ENCODE data around the gene ACTA2.

ACTA2 gene

DNA sequence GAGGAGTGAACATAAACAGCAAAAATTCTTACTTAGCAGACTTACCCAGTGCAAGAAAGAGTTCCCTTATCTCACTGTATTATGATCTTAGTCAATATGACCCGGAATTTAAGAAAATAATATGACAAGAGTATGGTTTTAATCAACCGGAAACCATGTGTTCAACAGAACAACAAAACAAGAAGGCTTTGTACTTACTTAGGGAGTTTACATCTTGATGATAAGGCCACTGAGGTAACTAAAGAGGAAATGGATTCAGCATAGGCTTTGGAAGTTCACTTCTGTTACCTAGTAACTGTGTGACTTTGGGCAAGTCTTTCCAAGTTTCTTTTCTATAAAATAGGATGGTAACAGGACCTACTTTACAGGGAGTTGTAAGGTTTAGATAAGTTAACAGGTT lies 30.6 kb upstream of the ACTA2 start:
- H3K9me3 ChIP-seq (ENCODE audit: control insufficient read depth in 5 of 5, low read length in 5 of 5): peaks cover 0 to 3% (median 0%) of the 10 kb centered on the region in 5 donors
- no peaks in the 10 kb centered on the region for H3K27me3 ChIP-seq (ENCODE audit: control insufficient read depth in 5 of 5, insufficient read depth in 4 of 5, low read length in 5 of 5)
- H3K4me3 ChIP-seq (ENCODE audit: low read depth in 1 of 5, low read length in 5 of 5): no peak overlapping the region
- H3K27ac ChIP-seq (ENCODE audit: low read depth, low read length): no peak overlapping the region
- peaks cover 0 to 13% (median 7%) of the 10 kb centered on the region in 5 donors for H3K4me1 ChIP-seq (ENCODE audit: control insufficient read depth in 5 of 5, insufficient read depth in 5 of 5, low read length in 5 of 5)
- H3K9ac ChIP-seq (ENCODE audit: low read length in 5 of 5): no peak overlapping the region
- H3K36me3 ChIP-seq (ENCODE audit: control insufficient read depth in 5 of 5, insufficient read depth in 5 of 5, low read length in 5 of 5): no peaks in the 10 kb centered on the region

DNA sequence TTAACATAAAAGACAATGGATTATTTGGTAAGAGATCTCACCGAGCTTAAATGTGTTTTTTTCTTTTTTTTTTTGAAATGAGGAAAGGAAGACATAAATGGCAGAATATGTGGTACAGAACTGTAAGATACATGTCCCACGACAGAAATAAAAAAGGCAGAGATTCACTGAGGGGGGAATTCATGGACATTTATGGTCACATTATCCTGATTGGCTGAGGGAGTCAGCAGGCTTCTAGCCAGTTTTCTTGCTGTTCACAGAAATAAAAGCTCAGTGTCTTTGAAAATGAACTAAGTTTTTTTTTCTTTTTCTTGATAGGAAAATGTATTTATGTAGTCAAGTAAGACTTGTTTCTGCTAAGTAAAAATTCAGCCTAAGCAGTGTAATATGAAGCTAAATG lies 29.8 kb upstream of the ACTA2 start:
- Histone ChIP-seq H3K27me3 (ENCODE audit: control insufficient read depth in 5 of 5, insufficient read depth in 4 of 5, low read length in 5 of 5) (no peaks in the 10 kb centered on the region), H3K27ac (ENCODE audit: low read depth, low read length) (no peak overlapping the region), H3K4me1 (ENCODE audit: control insufficient read depth in 5 of 5, insufficient read depth in 5 of 5, low read length in 5 of 5) (peaks cover 0 to 13% (median 7%) of the 10 kb centered on the region in 5 donors), H3K4me3 (ENCODE audit: low read depth in 1 of 5, low read length in 5 of 5) (no peak overlapping the region), H3K9ac (ENCODE audit: low read length in 5 of 5) (no peak overlapping the region), H3K36me3 (ENCODE audit: control insufficient read depth in 5 of 5, insufficient read depth in 5 of 5, low read length in 5 of 5) (no peaks in the 10 kb centered on the region), H3K9me3 (ENCODE audit: control insufficient read depth in 5 of 5, low read length in 5 of 5) (peaks cover 0 to 3% (median 0%) of the 10 kb centered on the region in 5 donors)

DNA sequence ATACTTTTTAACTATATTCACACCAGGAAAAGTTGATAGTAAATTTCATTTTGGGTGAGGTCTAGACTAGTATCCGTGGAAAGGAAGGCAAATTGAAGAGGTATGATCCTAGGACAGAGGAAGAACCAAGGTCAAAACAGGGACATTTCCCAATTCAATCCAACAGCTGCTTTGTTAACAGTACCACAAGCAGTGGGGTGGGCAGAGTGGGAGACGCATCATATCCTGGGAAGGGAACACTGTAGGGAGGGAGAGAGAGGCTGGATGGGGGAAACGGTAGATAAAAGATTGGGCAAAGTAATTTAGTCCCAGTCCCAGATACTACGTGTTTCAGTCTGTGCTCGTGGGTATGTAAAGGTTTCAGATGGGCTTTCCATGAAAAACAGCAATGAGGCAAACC lies 28.9 kb upstream of the ACTA2 start:
- Histone ChIP-seq H3K4me3 (ENCODE audit: low read depth in 1 of 5, low read length in 5 of 5) (no peak overlapping the region), H3K27ac (ENCODE audit: low read depth, low read length) (no peak overlapping the region), H3K27me3 (ENCODE audit: control insufficient read depth in 5 of 5, insufficient read depth in 4 of 5, low read length in 5 of 5) (no peaks in the 10 kb centered on the region), H3K4me1 (ENCODE audit: control insufficient read depth in 5 of 5, insufficient read depth in 5 of 5, low read length in 5 of 5) (peaks cover 0 to 12% (median 7%) of the 10 kb centered on the region in 5 donors), H3K36me3 (ENCODE audit: control insufficient read depth in 5 of 5, insufficient read depth in 5 of 5, low read length in 5 of 5) (no peaks in the 10 kb centered on the region), H3K9me3 (ENCODE audit: control insufficient read depth in 5 of 5, low read length in 5 of 5) (peaks cover 0 to under 1% (median 0%) of the 10 kb centered on the region in 5 donors), H3K9ac (ENCODE audit: low read length in 5 of 5) (no peak overlapping the region)

DNA sequence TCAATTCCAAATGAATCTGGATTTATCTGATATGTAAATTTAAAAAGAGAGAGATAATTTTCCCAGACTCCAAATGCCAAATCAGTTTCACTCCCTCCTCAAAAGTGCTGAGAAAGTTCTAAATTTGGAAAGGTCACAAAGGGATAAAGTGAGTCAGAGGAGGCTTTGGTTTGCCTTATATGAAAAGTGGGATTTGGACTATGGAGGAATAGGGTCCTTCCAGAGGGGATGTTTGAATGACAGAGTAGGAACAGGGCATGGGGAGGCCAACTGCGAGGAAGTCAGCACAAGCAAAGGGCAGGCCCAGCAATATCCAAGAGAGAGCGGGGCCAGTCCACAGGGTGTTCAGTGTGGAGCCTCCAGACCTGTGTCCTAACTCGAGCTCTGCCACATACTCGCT lies 28.2 kb upstream of the ACTA2 start:
- H3K27me3 ChIP-seq (ENCODE audit: control insufficient read depth in 5 of 5, insufficient read depth in 4 of 5, low read length in 5 of 5): no peaks in the 10 kb centered on the region
- H3K27ac ChIP-seq (ENCODE audit: low read depth, low read length): no peak overlapping the region
- no peak overlapping the region for H3K4me3 ChIP-seq (ENCODE audit: low read depth in 1 of 5, low read length in 5 of 5)
- H3K36me3 ChIP-seq (ENCODE audit: control insufficient read depth in 5 of 5, insufficient read depth in 5 of 5, low read length in 5 of 5): no peaks in the 10 kb centered on the region
- H3K4me1 ChIP-seq (ENCODE audit: control insufficient read depth in 5 of 5, insufficient read depth in 5 of 5, low read length in 5 of 5): peaks cover 0 to 10% (median 7%) of the 10 kb centered on the region in 5 donors
- no peak overlapping the region for H3K9ac ChIP-seq (ENCODE audit: low read length in 5 of 5)
- no peaks in the 10 kb centered on the region for H3K9me3 ChIP-seq (ENCODE audit: control insufficient read depth in 5 of 5, low read length in 5 of 5)

DNA sequence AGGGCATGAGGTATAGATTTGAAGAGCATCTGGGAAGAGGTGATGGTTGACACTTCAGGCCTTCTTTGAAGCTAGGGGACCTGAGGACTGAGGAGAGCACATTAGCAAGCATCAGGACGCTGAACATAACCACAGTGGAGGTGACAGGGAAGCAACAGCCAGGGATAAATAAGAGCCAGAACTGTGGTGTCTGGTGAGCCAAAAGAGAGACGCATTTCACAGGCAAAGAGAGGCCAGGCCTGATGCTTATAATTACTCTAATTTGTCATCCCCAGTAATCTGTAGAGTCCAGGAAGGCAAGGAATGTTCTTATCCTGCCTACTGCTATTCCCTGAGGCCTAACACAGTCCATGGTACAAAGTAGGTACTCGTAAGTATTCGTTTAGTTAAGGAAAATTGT lies 27.7 kb upstream of the ACTA2 start:
- Histone ChIP-seq H3K4me1 (ENCODE audit: control insufficient read depth in 5 of 5, insufficient read depth in 5 of 5, low read length in 5 of 5) (peaks cover 0 to 15% (median 12%) of the 10 kb centered on the region in 5 donors), H3K9me3 (ENCODE audit: control insufficient read depth in 5 of 5, low read length in 5 of 5) (no peaks in the 10 kb centered on the region), H3K9ac (ENCODE audit: low read length in 5 of 5) (no peak overlapping the region), H3K27me3 (ENCODE audit: control insufficient read depth in 5 of 5, insufficient read depth in 4 of 5, low read length in 5 of 5) (no peaks in the 10 kb centered on the region), H3K4me3 (ENCODE audit: low read depth in 1 of 5, low read length in 5 of 5) (no peak overlapping the region), H3K36me3 (ENCODE audit: control insufficient read depth in 5 of 5, insufficient read depth in 5 of 5, low read length in 5 of 5) (no peaks in the 10 kb centered on the region), H3K27ac (ENCODE audit: low read depth, low read length) (peak overlapping the region; percentile 48)

DNA sequence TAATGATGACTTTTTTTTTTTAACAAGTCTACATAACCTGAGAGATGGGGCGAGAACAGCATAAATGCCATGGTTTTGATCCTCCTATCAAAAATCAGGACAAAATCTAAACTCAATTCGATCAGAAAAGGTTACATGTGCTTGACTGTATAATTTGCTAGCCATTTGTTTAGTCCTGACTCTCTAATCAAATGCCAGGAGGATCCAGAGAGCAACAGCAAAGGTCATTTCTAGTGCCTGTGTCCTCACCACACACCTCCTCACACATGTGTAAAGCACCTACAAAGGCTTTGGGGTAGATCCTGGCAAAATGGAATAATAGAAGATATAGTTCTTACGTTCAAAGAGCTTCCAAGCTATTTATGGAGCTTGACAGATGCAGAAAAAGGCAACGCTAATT lies 27.0 kb upstream of the ACTA2 start:
- Histone ChIP-seq H3K9me3 (ENCODE audit: control insufficient read depth in 5 of 5, low read length in 5 of 5) (no peaks in the 10 kb centered on the region), H3K9ac (ENCODE audit: low read length in 5 of 5) (peak overlapping the region in 1 of 5 donors; percentile 49), H3K4me1 (ENCODE audit: control insufficient read depth in 5 of 5, insufficient read depth in 5 of 5, low read length in 5 of 5) (peaks cover 0 to 19% (median 15%) of the 10 kb centered on the region in 5 donors), H3K27ac (ENCODE audit: low read depth, low read length) (no peak overlapping the region), H3K4me3 (ENCODE audit: low read depth in 1 of 5, low read length in 5 of 5) (no peak overlapping the region), H3K27me3 (ENCODE audit: control insufficient read depth in 5 of 5, insufficient read depth in 4 of 5, low read length in 5 of 5) (no peaks in the 10 kb centered on the region), H3K36me3 (ENCODE audit: control insufficient read depth in 5 of 5, insufficient read depth in 5 of 5, low read length in 5 of 5) (no peaks in the 10 kb centered on the region)

DNA sequence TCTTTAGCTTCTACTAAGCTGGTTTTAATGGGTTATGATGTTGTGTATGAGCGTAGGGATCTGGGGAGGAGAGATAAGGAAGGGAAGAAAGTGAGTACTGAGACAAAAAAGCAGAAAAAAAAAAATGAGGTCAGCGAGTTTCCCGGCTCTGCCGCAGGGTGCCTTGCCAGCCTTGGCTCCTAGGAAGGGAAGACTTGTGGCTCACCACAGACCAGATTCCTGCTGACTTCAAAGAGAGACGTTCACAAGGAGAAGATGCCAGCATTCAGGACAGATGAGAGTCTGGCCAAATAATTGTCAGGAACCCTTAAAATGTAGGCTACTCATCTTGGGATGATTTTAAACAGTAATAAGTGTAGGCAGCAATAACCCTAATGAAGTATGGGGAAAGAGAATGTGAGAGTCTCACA lies 26.6 kb upstream of the ACTA2 start:
- H3K36me3 ChIP-seq (ENCODE audit: control insufficient read depth in 5 of 5, insufficient read depth in 5 of 5, low read length in 5 of 5): no peaks in the 10 kb centered on the region
- peak overlapping the region in 1 of 5 donors; percentile 49 for H3K9ac ChIP-seq (ENCODE audit: low read length in 5 of 5)
- no peaks in the 10 kb centered on the region for H3K27me3 ChIP-seq (ENCODE audit: control insufficient read depth in 5 of 5, insufficient read depth in 4 of 5, low read length in 5 of 5)
- H3K4me3 ChIP-seq (ENCODE audit: low read depth in 1 of 5, low read length in 5 of 5): no peak overlapping the region
- H3K4me1 ChIP-seq (ENCODE audit: control insufficient read depth in 5 of 5, insufficient read depth in 5 of 5, low read length in 5 of 5): peaks cover 0 to 22% (median 18%) of the 10 kb centered on the region in 5 donors
- H3K9me3 ChIP-seq (ENCODE audit: control insufficient read depth in 5 of 5, low read length in 5 of 5): no peaks in the 10 kb centered on the region
- no peak overlapping the region for H3K27ac ChIP-seq (ENCODE audit: low read depth, low read length)

DNA sequence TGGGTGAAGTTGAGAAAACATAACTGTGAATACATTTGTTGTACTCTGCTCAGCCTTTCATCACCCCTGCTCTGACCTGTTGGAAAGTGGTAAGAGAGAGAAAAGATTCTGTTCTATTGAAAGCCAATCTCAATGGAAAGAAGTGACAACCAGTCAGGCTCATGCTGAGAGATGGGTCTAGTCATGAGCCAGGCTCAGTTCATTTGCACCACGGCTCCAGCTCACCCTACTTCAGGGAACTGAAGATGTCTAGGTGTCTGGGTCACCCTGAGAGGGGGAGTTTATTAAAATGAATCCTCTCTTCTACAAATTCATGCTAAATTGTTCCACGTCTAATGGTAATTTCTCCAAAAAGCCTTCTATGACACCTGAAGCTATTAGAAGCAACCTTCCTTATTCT lies 25.9 kb upstream of the ACTA2 start:
- no peaks in the 10 kb centered on the region for H3K9me3 ChIP-seq (ENCODE audit: control insufficient read depth in 5 of 5, low read length in 5 of 5)
- no peak overlapping the region for H3K4me3 ChIP-seq (ENCODE audit: low read depth in 1 of 5, low read length in 5 of 5)
- no peaks in the 10 kb centered on the region for H3K27me3 ChIP-seq (ENCODE audit: control insufficient read depth in 5 of 5, insufficient read depth in 4 of 5, low read length in 5 of 5)
- H3K9ac ChIP-seq (ENCODE audit: low read length in 5 of 5): no peak overlapping the region
- H3K4me1 ChIP-seq (ENCODE audit: control insufficient read depth in 5 of 5, insufficient read depth in 5 of 5, low read length in 5 of 5): peaks cover 0 to 22% (median 18%) of the 10 kb centered on the region in 5 donors
- H3K27ac ChIP-seq (ENCODE audit: low read depth, low read length): no peak overlapping the region
- H3K36me3 ChIP-seq (ENCODE audit: control insufficient read depth in 5 of 5, insufficient read depth in 5 of 5, low read length in 5 of 5): no peaks in the 10 kb centered on the region

DNA sequence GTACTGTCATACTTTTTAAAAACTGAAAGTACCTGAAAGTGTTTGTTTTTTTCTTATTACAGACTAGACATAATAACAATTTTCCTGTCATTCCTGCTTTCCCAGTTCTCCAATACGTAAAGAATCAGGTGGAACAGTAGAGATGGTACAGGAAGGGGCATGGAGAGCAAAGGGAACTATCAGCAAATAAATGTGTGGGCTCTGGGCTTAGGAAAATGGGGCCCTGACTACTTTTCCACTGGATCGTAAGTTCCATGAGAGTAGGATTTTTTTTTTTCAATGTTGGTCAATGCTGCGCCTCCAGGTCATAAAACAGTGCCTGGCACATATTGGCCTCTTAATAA lies 22.8 kb upstream of the ACTA2 start:
- Histone ChIP-seq H3K4me1 (ENCODE audit: control insufficient read depth in 5 of 5, insufficient read depth in 5 of 5, low read length in 5 of 5) (peaks cover 0 to 26% (median 16%) of the 10 kb centered on the region in 5 donors), H3K4me3 (ENCODE audit: low read depth in 1 of 5, low read length in 5 of 5) (peak overlapping the region; percentile 60 to 80 (median 73)), H3K9me3 (ENCODE audit: control insufficient read depth in 5 of 5, low read length in 5 of 5) (no peaks in the 10 kb centered on the region), H3K27me3 (ENCODE audit: control insufficient read depth in 5 of 5, insufficient read depth in 4 of 5, low read length in 5 of 5) (no peaks in the 10 kb centered on the region), H3K27ac (ENCODE audit: low read depth, low read length) (peak overlapping the region; percentile 52), H3K9ac (ENCODE audit: low read length in 5 of 5) (peak overlapping the region; percentile 17 to 65 (median 43)), H3K36me3 (ENCODE audit: control insufficient read depth in 5 of 5, insufficient read depth in 5 of 5, low read length in 5 of 5) (no peaks in the 10 kb centered on the region)

DNA sequence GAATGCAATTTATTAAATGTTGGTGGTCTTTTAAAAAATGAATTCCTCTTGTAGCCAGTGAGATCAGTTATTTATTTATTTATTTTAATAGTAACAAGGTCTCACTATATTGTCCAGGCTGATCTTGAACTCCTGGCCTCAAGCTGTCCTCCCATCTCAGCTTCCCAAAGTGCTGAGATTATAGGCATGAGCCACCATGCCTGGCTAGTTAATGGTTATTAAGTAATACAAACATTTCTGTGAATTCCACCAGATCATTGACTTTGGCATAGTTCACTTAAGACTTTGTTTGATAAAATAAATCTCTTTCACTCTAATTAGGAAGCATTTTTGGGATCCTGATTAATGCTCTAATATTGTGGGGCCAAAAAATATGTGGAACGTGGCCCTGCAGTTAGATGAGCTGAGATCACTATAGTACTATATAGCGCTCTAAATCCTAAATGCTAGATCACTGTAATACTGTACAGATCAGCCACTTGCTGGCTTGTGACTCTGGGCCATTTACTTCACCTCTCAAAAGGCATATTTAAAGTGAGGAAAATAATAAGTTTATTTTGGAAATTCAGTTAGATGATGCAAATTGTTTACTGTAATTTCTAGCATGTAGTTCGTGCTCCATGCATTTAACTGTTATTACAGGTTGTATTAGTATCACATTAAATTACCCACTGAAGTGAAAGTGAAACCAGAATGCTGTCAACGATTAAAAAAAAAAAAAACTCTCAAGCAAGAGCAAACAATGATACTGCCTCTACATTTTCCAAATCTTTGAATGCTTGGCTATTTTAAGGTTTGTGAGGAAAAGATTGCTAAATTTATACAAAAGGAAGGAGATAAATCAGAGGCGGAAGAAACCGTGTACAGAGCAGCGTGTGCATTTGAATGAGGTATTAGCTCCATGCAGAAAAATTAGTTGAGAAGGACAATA lies 22.1 kb upstream of the ACTA2 start:
- Histone ChIP-seq H3K27me3 (ENCODE audit: control insufficient read depth in 5 of 5, insufficient read depth in 4 of 5, low read length in 5 of 5) (no peaks in the 10 kb centered on the region), H3K4me1 (ENCODE audit: control insufficient read depth in 5 of 5, insufficient read depth in 5 of 5, low read length in 5 of 5) (peaks cover 0 to 26% (median 16%) of the 10 kb centered on the region in 5 donors), H3K9ac (ENCODE audit: low read length in 5 of 5) (peak overlapping the region; percentile 17 to 65 (median 43)), H3K9me3 (ENCODE audit: control insufficient read depth in 5 of 5, low read length in 5 of 5) (no peaks in the 10 kb centered on the region), H3K27ac (ENCODE audit: low read depth, low read length) (peak overlapping the region; percentile 52), H3K4me3 (ENCODE audit: low read depth in 1 of 5, low read length in 5 of 5) (peak overlapping the region; percentile 60 to 80 (median 73)), H3K36me3 (ENCODE audit: control insufficient read depth in 5 of 5, insufficient read depth in 5 of 5, low read length in 5 of 5) (no peaks in the 10 kb centered on the region)
